Karpas-422 (cell line): ENCODE data around the gene TADA2A. TPM values are rescaled to one million over a fixed set of nuclear protein-coding genes. Genes with fewer than 3 reads are reported as not detected.

Source experiments
- DNase-seq: peaks from one replicate; pipeline ENCODE4 v3.0.0-alpha.2; 2015
- H2AFZ ChIP-seq: fragments of 200-600 bp; sonication (generic); 2 replicates; pipeline ENCODE4 v1.6.1; 2014; ENCODE audit warnings: antibody characterized with exemption, low read length, mixed read lengths
- H3K27ac ChIP-seq: fragments of 200-600 bp; sonication (generic); 2 replicates; pipeline ENCODE4 v1.5.1; 2014; ENCODE audit warnings: mild to moderate bottlenecking, low read length, moderate library complexity
- H3K27me3 ChIP-seq: fragments of 200-600 bp; sonication (generic); 2 replicates; pipeline ENCODE4 v1.6.1; 2014; ENCODE audit warnings: low read length, mixed read lengths
- H3K36me3 ChIP-seq: fragments of 200-600 bp; sonication (generic); 2 replicates; pipeline ENCODE4 v1.6.1; 2014; ENCODE audit warnings: low read length, mixed read lengths; ENCODE audit not compliant: insufficient read depth
- H3K4me1 ChIP-seq: fragments of 200-600 bp; sonication (generic); 2 replicates; pipeline ENCODE4 v1.6.1; 2014; ENCODE audit warnings: mild to moderate bottlenecking, low read length, mixed read lengths
- H3K4me2 ChIP-seq: fragments of 200-600 bp; sonication (generic); 2 replicates; pipeline ENCODE4 v1.6.1; 2014; ENCODE audit warnings: low read length, low read depth, mild to moderate bottlenecking; ENCODE audit not compliant: poor library complexity, severe bottlenecking
- H3K4me3 ChIP-seq: fragments of 200-600 bp; sonication (generic); 2 replicates; pipeline ENCODE4 v1.5.1; 2014; ENCODE audit warnings: mild to moderate bottlenecking, antibody characterized with exemption, low read length, mixed read lengths
- H3K79me2 ChIP-seq: fragments of 200-600 bp; sonication (generic); 2 replicates; pipeline ENCODE4 v1.6.1; 2014; ENCODE audit warnings: mild to moderate bottlenecking, low read length, mixed read lengths
- H3K9ac ChIP-seq: fragments of 200-600 bp; sonication (generic); 2 replicates; pipeline ENCODE4 v1.6.0; 2014; ENCODE audit warnings: low read length
- H3K9me2 ChIP-seq: fragments of 200-600 bp; sonication (generic), shearing (Covaris generic); replicated peaks from 2 replicates; pipeline ENCODE4 v1.6.0; 2014; ENCODE audit warnings: mild to moderate bottlenecking, low read length, moderate library complexity; ENCODE audit not compliant: insufficient read depth
- H3K9me3 ChIP-seq: fragments of 300-700, 200-600 bp; sonication (generic); 2 replicates; pipeline ENCODE4 v1.6.1; 2014; ENCODE audit warnings: low read length, mixed read lengths
- H4K20me1 ChIP-seq: fragments of 200-600 bp; sonication (generic); 2 replicates; pipeline ENCODE4 v1.6.1; 2014; ENCODE audit warnings: mild to moderate bottlenecking, antibody characterized with exemption, low read length, low read depth; ENCODE audit not compliant: insufficient read depth
- total RNA-seq: library from RNA; depleted of rRNA; stranded (reverse); fragments of >200 nt; shearing (Covaris generic); gene quantifications from 2 replicates; pipeline ENCODE4 v1.2.3, GENCODE V29; 2014; ENCODE audit warnings: low replicate concordance

The TADA2A gene
- total RNA-seq, 1 experiment from 2014 or later, result 28.1 TPM

DNA sequence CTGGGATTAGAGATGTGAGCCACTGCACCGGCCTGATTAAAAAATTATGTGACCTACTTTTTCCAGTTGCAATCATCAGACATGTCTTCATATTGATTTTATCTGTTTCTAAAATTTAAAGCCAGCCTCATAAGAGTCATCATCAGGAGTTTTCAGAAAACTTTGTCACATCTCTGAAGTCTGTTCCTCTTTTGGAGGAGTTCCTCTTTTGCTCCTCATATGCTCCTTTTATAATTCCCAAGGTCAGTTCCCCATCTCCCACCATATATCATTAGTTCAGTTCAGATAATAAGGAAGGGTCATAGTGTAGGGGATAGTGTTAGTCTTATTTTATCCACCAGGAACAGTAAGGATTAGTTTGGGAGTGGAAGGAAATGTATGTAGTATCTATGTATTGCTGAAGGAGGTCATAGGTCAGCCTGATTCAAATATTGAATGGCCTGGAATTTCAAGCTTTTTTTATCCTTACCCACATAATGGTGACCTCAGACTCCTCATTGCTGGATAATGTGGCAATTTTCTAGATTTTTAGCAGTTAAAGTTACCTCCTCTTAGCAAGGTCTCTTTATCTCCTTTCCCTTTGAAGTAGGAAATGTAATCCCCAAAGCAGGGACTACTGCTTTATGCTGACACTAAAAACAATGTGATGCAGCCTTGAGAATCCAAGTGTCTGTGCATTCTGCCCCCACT lies 69.2 kb downstream of the TADA2A start:
- Histone ChIP-seq H4K20me1 (no peaks in the 10 kb centered on the region), H3K9ac (no peak overlapping the region), H3K4me1 (no peaks in the 10 kb centered on the region), H2AFZ (no peak overlapping the region), H3K4me2 (no peak overlapping the region), H3K9me3 (no peaks in the 10 kb centered on the region), H3K27ac (no peak overlapping the region), H3K27me3 (no peaks in the 10 kb centered on the region), H3K79me2 (no peaks in the 10 kb centered on the region), H3K36me3 (peaks cover 46% of the 10 kb centered on the region), H3K4me3 (no peak overlapping the region), H3K9me2 (no peaks in the 10 kb centered on the region)
- DNase-seq, result no peak

DNA sequence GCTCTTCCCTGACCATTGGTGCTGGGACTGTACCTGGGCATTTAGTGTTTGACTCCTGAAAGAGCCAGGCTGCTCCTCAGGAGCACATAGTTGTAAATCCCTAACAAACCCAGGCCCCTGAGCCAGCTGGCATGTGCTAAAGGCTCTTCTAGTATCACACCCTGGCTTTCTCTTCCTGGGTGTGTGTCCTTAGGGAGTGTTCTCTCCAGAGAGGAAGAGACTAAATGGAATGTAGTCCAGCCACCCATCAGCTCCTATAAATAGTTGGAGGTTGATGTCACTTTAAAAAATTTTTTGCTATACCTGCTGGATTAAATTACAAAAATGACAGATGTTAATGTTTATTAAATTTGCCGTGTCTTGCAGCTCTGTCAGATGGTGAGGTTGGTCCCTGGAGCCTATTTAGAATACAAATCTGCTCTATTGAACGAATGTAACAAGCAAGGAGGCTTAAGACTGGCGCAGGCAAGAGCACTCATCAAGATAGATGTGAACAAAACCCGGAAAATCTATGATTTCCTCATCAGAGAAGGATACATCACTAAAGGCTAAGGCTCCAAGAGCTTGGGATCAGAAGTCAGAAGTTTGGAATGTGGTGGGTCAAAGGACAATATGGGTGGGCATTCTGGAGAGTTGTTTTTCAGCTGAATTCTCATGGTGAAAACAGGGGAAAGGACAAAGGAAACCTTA lies 69.9 kb downstream of the TADA2A start:
- no peak overlapping the region for H3K4me3 ChIP-seq
- no peaks in the 10 kb centered on the region for H3K9me2 ChIP-seq
- no peaks in the 10 kb centered on the region for H4K20me1 ChIP-seq
- H3K4me2 ChIP-seq, result no peak overlapping the region
- no peak for DNase-seq
- H3K79me2 ChIP-seq, result no peaks in the 10 kb centered on the region
- no peak overlapping the region for H2AFZ ChIP-seq
- peaks cover 43% of the 10 kb centered on the region for H3K36me3 ChIP-seq
- H3K4me1 ChIP-seq, result no peaks in the 10 kb centered on the region
- H3K9ac ChIP-seq, result no peak overlapping the region
- H3K27ac ChIP-seq, result no peak overlapping the region
- H3K9me3 ChIP-seq, result no peaks in the 10 kb centered on the region
- H3K27me3 ChIP-seq, result no peaks in the 10 kb centered on the region

DNA sequence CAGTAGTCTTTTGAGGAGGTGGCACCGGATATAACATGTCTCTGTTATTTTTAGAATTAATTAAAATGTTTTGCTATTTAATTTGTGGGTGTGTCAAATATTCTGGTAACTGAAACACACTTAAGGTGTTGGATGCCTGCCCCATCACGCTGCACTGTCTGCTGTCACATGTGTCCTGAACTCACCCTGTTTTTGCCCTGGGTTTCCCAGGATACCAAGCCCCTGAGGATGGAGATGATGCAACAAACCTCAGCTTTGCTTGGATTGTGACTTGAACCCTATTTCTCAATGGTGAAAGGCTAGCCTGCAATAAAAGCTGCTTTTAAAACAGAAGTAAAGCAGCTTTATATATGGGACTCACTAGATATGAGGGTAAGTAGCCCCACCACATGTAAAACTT lies 71.5 kb downstream of the TADA2A start:
- Histone ChIP-seq H3K36me3 (peaks cover 43% of the 10 kb centered on the region), H3K27me3 (no peaks in the 10 kb centered on the region), H3K9ac (no peak overlapping the region), H4K20me1 (no peaks in the 10 kb centered on the region), H3K9me2 (no peaks in the 10 kb centered on the region), H2AFZ (no peak overlapping the region), H3K79me2 (no peaks in the 10 kb centered on the region), H3K27ac (no peak overlapping the region), H3K4me3 (no peak overlapping the region), H3K4me2 (no peak overlapping the region), H3K9me3 (no peaks in the 10 kb centered on the region), H3K4me1 (peaks cover under 1% of the 10 kb centered on the region; the same call in 1 of the 2 replicates)
- DNase-seq, result no peak

DNA sequence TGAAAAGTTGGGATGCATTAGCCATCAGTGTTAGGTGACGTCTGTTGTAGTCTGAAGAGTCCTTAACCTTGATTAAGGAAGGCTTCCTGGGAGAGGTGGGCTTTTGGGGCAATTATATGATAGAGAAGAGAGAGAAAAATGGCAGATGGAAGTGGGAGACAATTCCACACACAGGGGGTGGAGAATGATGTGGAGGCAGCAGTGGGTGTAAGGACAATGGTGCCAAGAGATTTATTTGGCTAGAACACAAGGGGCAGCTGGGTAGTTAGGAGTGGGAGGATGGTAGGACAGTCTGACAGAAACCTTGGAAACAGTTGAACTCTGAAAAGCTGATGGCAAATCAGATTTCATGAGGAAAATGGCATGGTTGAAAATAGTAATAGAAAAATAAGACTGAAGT lies 72.3 kb downstream of the TADA2A start:
- no peak for DNase-seq
- peaks cover 7% of the 10 kb centered on the region; the same call in 1 of the 2 replicates for H3K4me1 ChIP-seq
- no peak overlapping the region for H3K4me3 ChIP-seq
- peaks cover 36% of the 10 kb centered on the region for H3K36me3 ChIP-seq
- no peak overlapping the region for H3K9ac ChIP-seq
- H3K4me2 ChIP-seq, result no peak overlapping the region
- H3K9me3 ChIP-seq, result no peaks in the 10 kb centered on the region
- H3K79me2 ChIP-seq, result no peaks in the 10 kb centered on the region
- no peaks in the 10 kb centered on the region for H4K20me1 ChIP-seq
- no peaks in the 10 kb centered on the region for H3K27me3 ChIP-seq
- H3K9me2 ChIP-seq, result no peaks in the 10 kb centered on the region
- H2AFZ ChIP-seq, result no peak overlapping the region
- no peak overlapping the region for H3K27ac ChIP-seq

DNA sequence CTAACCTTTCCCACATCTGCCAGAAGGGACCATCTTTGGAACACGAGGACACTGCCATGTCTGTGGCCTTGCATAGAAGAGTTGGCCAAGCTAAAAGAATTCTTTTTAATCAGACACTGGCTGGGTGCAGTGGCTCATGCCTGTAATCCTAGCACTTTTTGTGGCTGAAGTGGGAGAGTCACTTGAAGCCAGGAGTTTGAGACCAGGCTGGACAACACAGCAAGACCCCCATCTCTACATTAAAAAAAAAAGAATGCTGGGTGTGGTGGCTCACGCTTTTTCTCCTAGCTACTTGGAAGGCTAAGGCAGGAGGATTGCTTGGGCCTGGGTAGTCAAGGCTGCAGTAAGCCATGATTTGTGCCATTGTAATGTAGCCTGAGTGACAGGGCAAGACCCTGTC lies 73.7 kb downstream of the TADA2A start:
- H3K9me2 ChIP-seq, result no peaks in the 10 kb centered on the region
- H3K4me2 ChIP-seq, result no peak overlapping the region
- H3K9ac ChIP-seq, result no peak overlapping the region
- no peaks in the 10 kb centered on the region for H3K27me3 ChIP-seq
- H2AFZ ChIP-seq, result no peak overlapping the region
- peaks cover 7% of the 10 kb centered on the region; the same call in 1 of the 2 replicates for H3K4me1 ChIP-seq
- H3K36me3 ChIP-seq, result peaks cover 30% of the 10 kb centered on the region
- no peak overlapping the region for H3K27ac ChIP-seq
- no peaks in the 10 kb centered on the region for H4K20me1 ChIP-seq
- H3K4me3 ChIP-seq, result no peak overlapping the region
- H3K79me2 ChIP-seq, result no peaks in the 10 kb centered on the region
- no peak for DNase-seq
- no peaks in the 10 kb centered on the region for H3K9me3 ChIP-seq

DNA sequence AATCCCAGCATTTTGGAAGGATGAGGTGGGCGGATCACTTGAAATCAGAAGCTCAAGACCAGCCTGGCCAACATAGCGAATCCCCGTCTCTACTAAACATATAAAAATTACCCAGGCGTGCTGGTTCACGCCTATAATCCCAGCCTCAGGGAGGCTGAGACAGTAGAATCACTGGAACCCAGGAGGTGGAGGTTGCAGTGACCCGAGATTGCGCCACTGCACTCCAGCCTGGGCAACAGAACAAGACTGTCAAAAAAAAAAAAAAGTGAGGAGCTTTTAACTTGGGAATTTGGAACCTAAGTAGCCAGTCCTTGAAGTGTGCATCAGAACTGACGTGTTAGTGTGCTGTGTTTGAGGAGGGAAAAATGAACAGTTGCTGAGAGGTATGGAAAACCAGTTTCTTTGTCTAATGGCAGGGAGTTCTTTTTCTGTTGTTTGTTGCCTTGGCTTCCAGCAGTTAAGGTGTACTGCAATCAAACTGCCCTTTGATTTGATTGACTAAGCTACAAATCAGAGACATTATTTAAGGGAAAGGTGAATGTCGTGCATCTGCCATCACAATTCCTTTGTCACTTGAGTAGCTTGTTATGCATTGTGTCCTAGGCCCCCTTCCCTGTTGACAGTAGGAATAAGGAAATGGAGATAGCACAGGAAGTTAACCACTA lies 74.4 kb downstream of the TADA2A start:
- DNase-seq, result no peak
- no peak overlapping the region for H3K27ac ChIP-seq
- H4K20me1 ChIP-seq, result no peaks in the 10 kb centered on the region

DNA sequence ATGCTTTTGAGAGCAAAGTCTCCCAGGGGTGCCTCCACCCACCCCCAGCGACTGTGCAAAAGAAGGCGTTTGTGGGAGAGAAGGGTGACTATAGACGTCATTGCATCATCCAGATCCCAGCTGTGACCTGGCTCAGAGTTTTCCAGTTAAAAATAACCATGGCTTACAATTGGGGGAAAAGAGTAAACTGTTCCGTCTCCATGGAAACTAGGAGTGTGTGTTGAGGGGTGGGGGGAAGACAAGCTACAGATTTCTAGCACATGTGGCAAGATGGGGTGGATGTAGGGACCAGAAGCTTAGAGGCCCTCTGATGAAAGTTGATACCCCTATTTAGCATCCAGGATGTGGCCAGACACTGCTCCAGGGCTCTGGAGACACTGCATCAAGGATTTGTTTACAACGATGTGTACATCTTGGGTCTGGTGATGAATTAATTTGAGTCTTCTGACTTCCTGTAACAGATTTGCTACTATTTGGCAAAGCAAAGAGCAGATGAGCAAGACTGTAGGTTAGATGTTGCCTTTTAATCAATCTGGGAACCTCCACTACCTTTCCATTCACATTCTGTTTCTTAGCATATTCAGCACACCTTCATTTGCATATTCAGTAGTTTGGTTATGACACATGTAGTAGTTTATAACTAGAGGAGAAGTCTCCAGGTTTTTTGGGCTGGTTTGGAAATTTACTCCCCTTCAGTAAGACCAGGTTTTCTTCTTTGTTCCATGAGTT lies 76.8 kb downstream of the TADA2A start:
- Histone ChIP-seq H3K4me1 (peaks cover 14% of the 10 kb centered on the region), H3K9me2 (no peaks in the 10 kb centered on the region), H3K27ac (no peak overlapping the region), H3K27me3 (no peaks in the 10 kb centered on the region), H3K4me2 (no peak overlapping the region), H3K79me2 (no peaks in the 10 kb centered on the region), H4K20me1 (no peaks in the 10 kb centered on the region), H3K9ac (no peak overlapping the region), H2AFZ (no peak overlapping the region), H3K4me3 (no peak overlapping the region), H3K36me3 (peaks cover 9% of the 10 kb centered on the region), H3K9me3 (no peaks in the 10 kb centered on the region)
- DNase-seq, result no peak

More for the DNA sequence above, 74.4 kb downstream of the TADA2A start:
- Histone ChIP-seq H3K79me2 (no peaks in the 10 kb centered on the region), H3K4me1 (peaks cover 7% of the 10 kb centered on the region; the same call in 1 of the 2 replicates), H3K36me3 (peaks cover 26% of the 10 kb centered on the region), H3K27me3 (no peaks in the 10 kb centered on the region), H3K9me2 (no peaks in the 10 kb centered on the region), H3K9ac (no peak overlapping the region), H3K9me3 (no peaks in the 10 kb centered on the region), H2AFZ (no peak overlapping the region), H3K4me2 (no peak overlapping the region), H3K4me3 (no peak overlapping the region)
